HG03066 (cell line): ENCODE data around the gene SLC22A13.

ENCODE experiments used
- ATAC-seq: cut with Tn5 transposase; IDR thresholded peaks from one replicate; pipeline ENCODE4 v1.9.1; 2021; ENCODE audit warnings: low read depth; ENCODE audit not compliant: unreplicated experiment

Gene SLC22A13

GRCh38 chr3:38327335-38328009, 61.9 kb downstream of the SLC22A13 start:
- no peak for ATAC-seq
